H1 (cell line): Measurements from ENCODE around the gene EPHA5.

Source experiments
- CBX5 ChIP-seq: fragments of 300-800, 300-1000 bp; sonication (generic); IDR thresholded peaks from 2 replicates; pipeline ENCODE4 v1.7.1; 2016; ENCODE audit warnings: antibody characterized with exemption, low read length, low read depth
- CHD1 ChIP-seq: IDR thresholded peaks from 2 replicates; pipeline ENCODE4 v1.6.1; 2012; ENCODE audit warnings: low read depth, low read length, improper control_type of control experiment
- EP300 ChIP-seq, 2 experiments: IDR thresholded peaks; 1 replicate in 1 of 2; 2 replicates in 1 of 2; pipeline ENCODE4 v1.6.1; 2011 to 2012; ENCODE audit warnings: low read depth in 2 of 2, low read length in 2 of 2, mild to moderate bottlenecking in 2 of 2, borderline replicate concordance in 1 of 2, inconsistent platforms in 1 of 2, moderate library complexity in 1 of 2
- JUN ChIP-seq: IDR thresholded peaks from 2 replicates; pipeline ENCODE4 v1.6.1; 2011; ENCODE audit warnings: low read depth, mild to moderate bottlenecking, improper control_type of control experiment, low read length
- KDM1A ChIP-seq: fragments of 200-600, 300-600 bp; sonication (generic); IDR thresholded peaks from 2 replicates; pipeline ENCODE4 v1.7.1; 2016; ENCODE audit warnings: mild to moderate bottlenecking, low read length, borderline replicate concordance
- POLR2AphosphoS5 ChIP-seq: IDR thresholded peaks from 2 replicates; pipeline ENCODE4 v1.6.1; 2011; ENCODE audit warnings: low read depth, low read length
- RBBP5 ChIP-seq: IDR thresholded peaks from 2 replicates; pipeline ENCODE4 v1.7.1; 2012; ENCODE audit warnings: low read depth, mild to moderate bottlenecking, inconsistent platforms, low read length, moderate library complexity, borderline replicate concordance
- RXRA ChIP-seq: IDR thresholded peaks from 2 replicates; pipeline ENCODE4 v1.6.1; 2011; ENCODE audit warnings: low read depth, mild to moderate bottlenecking, low read length, moderate library complexity; ENCODE audit not compliant: insufficient read depth
- TF ChIP-seq, protein P1 (sequence below), 3 experiments: IDR thresholded peaks; 1 replicate in 2 of 3; 2 replicates in 1 of 3; pipeline versions ENCODE4 v1.5.1 to v1.6.1; 2011; ENCODE audit warnings: low read length in 3 of 3, mild to moderate bottlenecking in 3 of 3, inconsistent platforms in 2 of 3, low read depth in 1 of 3, moderate library complexity in 1 of 3; ENCODE audit not compliant: insufficient read depth in 1 of 3; ENCODE audit errors: control extremely low read depth in 1 of 3
- TF ChIP-seq, protein P2 (sequence below): IDR thresholded peaks from 2 replicates; pipeline ENCODE4 v1.6.1; 2011; ENCODE audit warnings: low read depth, mild to moderate bottlenecking, low read length; ENCODE audit not compliant: insufficient read depth

DNA sequence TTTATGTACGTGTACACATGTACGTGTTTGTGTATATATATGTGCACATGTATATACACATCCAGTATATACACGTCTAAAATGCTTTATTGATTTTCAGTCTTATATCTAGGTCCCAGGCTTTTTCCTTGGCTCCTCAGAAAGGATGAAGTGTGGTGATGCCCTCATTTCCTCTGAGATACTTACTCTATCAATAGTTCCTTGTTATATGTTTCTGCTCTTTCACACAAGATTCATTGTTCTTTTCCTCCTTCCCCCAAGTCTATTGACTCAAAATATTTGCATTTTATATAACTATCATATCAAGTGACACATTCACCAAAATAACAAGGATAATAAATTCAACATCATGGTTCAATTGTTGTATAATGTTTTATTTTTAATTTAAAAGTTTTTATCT, 359.2 kb downstream of the EPHA5 start:
- TF ChIP-seq EP300 (IDR thresholded peaks at IDR 0.05; ENCODE audit: borderline replicate concordance in 1 of 2, low read depth in 2 of 2, low read length in 2 of 2) (no peak), RBBP5 (no peak), KDM1A (no peak), RXRA (no peak), CHD1 (no peak), CBX5 (no peak), POLR2AphosphoS5 (no peak), JUN (no peak)
- TF ChIP-seq, protein P1, sequence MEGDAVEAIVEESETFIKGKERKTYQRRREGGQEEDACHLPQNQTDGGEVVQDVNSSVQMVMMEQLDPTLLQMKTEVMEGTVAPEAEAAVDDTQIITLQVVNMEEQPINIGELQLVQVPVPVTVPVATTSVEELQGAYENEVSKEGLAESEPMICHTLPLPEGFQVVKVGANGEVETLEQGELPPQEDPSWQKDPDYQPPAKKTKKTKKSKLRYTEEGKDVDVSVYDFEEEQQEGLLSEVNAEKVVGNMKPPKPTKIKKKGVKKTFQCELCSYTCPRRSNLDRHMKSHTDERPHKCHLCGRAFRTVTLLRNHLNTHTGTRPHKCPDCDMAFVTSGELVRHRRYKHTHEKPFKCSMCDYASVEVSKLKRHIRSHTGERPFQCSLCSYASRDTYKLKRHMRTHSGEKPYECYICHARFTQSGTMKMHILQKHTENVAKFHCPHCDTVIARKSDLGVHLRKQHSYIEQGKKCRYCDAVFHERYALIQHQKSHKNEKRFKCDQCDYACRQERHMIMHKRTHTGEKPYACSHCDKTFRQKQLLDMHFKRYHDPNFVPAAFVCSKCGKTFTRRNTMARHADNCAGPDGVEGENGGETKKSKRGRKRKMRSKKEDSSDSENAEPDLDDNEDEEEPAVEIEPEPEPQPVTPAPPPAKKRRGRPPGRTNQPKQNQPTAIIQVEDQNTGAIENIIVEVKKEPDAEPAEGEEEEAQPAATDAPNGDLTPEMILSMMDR (IDR thresholded peaks at IDR 0.05; ENCODE audit: control extremely low read depth in 1 of 3, insufficient read depth in 1 of 3, low read depth in 1 of 3, low read length in 3 of 3), result no peak
- TF ChIP-seq, protein P2, sequence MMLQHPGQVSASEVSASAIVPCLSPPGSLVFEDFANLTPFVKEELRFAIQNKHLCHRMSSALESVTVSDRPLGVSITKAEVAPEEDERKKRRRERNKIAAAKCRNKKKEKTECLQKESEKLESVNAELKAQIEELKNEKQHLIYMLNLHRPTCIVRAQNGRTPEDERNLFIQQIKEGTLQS, result no peak
